ENCODE data around the gene FMNL1. TPM values are rescaled to one million over a fixed set of nuclear protein-coding genes. Genes with fewer than 3 reads are reported as not detected.
A peak's percentile ranks its signal among the peaks of the same experiment; 100 is the strongest.

The FMNL1 gene
- polyA plus RNA-seq, 2 of the 4 experiments (the other 2 are of a cell fraction), result 8.6 to 43.9 TPM

- DNase-seq (ENCODE audit: low read depth in 1 of 2, low spot score in 1 of 2), result peak in 1 of 2 experiments; percentile 73
- ATAC-seq, result peak; percentile 31 to 34
- CTCF ChIA-PET, result interaction anchor here (0.8 to 52.3 kb wide), 14 partner anchors 1 to 198 kb away, joined by 3 to 2147 read pairs (median 8); partner anchors contain the start of genes ACBD4, FMNL1, HEXIM1 and HEXIM2
- no peak overlapping the region for H3K4me3 ChIP-seq
- no peaks in the 10 kb centered on the region for H3K9me3 ChIP-seq
- POLR2A ChIA-PET, result interaction anchor here (1.0 to 2.4 kb wide), 7 partner anchors 9 to 159 kb away, joined by 3 to 37 read pairs (median 6); partner anchors contain the start of genes HEXIM1 and MAP3K14
- FAIRE-seq, result no peak
- peak overlapping the region; percentile 92 for H3K4me2 ChIP-seq
- peak overlapping the region; percentile 97 for H3K27ac ChIP-seq
- 25% methylated on average over 16 of the region's 17 CpGs for WGBS (ENCODE audit: missing lambda C conversion rate)
- peaks cover 93% of the 10 kb centered on the region for H3K4me1 ChIP-seq
- no peak for TF ChIP-seq FOSB (CRISPR knock-in tag; IDR thresholded peaks at IDR 0.05)
- peak; percentile 15 for TF ChIP-seq MAFK (IDR thresholded peaks at IDR 0.05; ENCODE audit: partially characterized antibody)
- no peak for TF ChIP-seq USF2 (IDR thresholded peaks at IDR 0.05)
- TF ChIP-seq EHF (CRISPR knock-in tag; IDR thresholded peaks at IDR 0.05), result 0 out of 2 replicates have a peak, but pooled peaks have one; percentile 11
- TF ChIP-seq PHF8 (IDR thresholded peaks at IDR 0.05; ENCODE audit: borderline replicate concordance, low read depth), result no peak
- no peak for TF ChIP-seq JUNB (IDR thresholded peaks at IDR 0.05)
- peak; percentile 28; the same call in 1 of the 2 replicates for TF ChIP-seq HOXA7 (CRISPR knock-in tag; IDR thresholded peaks at IDR 0.05)
- no peak for TF ChIP-seq EP300 (IDR thresholded peaks at IDR 0.05)
- TF ChIP-seq EHMT2 (IDR thresholded peaks at IDR 0.05; ENCODE audit: low read depth), result no peak
- TF ChIP-seq KDM1A (IDR thresholded peaks at IDR 0.05; ENCODE audit: low read depth), result no peak; the same call in 1 of the 2 replicates
- peak; percentile 35; the same call in 1 of the 2 replicates for TF ChIP-seq POLR2A (IDR thresholded peaks at IDR 0.05; ENCODE audit: low read length)
- TF ChIP-seq HDAC2 (IDR thresholded peaks at IDR 0.05), result 0 out of 2 replicates have a peak, but pooled peaks have one; percentile 2
These were observed 6.5 kb downstream of the FMNL1 start for GRCh38 chr17:45227926-45228762.

- ATAC-seq (peak; percentile 63 to 77), DNase-seq (ENCODE audit: low read depth in 1 of 2, low spot score in 1 of 2) (peak; percentile 96 to 99), FAIRE-seq (peak; percentile 90)
- Histone ChIP-seq H3K4me1 (peaks cover 85% of the 10 kb centered on the region), H3K9me3 (no peaks in the 10 kb centered on the region), H3K4me3 (peak overlapping the region; percentile 9; the same call in 1 of the 3 replicates), H3K4me2 (peak overlapping the region; percentile 92), H3K27ac (peak overlapping the region; percentile 97)
- 5% methylated on average over 19 of the region's 19 CpGs for WGBS (ENCODE audit: missing lambda C conversion rate)
- ChIA-PET CTCF (interaction anchor here (1.0 to 52.3 kb wide), 13 partner anchors 2 to 197 kb away, joined by 3 to 2147 read pairs (median 28); partner anchors contain the start of genes ACBD4, FMNL1, HEXIM1 and HEXIM2), POLR2A (interaction anchor here (0.6 to 2.4 kb wide), 11 partner anchors 10 to 158 kb away, joined by 3 to 37 read pairs (median 5); partner anchors contain the start of genes ACBD4, HEXIM1 and MAP3K14)
- no peak for TF ChIP-seq KDM5A (IDR thresholded peaks at IDR 0.05)
- TF ChIP-seq RARB (CRISPR knock-in tag; IDR thresholded peaks at IDR 0.05), result no peak
- peak; percentile 98 to 100 for TF ChIP-seq JUN (IDR thresholded peaks at IDR 0.05)
- no peak for TF ChIP-seq ELK1 (IDR thresholded peaks at IDR 0.05; ENCODE audit: low read depth, low read length)
- TF ChIP-seq BHLHE40 (IDR thresholded peaks at IDR 0.05; ENCODE audit: low read depth, low read length), result no peak
- TF ChIP-seq TP53 (CRISPR knock-in tag; IDR thresholded peaks at IDR 0.05), result 0 out of 2 replicates have a peak, but pooled peaks have one; percentile 22
- TF ChIP-seq CEBPB (IDR thresholded peaks at IDR 0.05), result peak; percentile 99 to 100
- TF ChIP-seq RAD21 (conservative IDR thresholded peaks at IDR 0.05 in 1 of 2, IDR thresholded peaks at IDR 0.05 in 1 of 2), result no peak; a peak in 3 of 5 replicates
- no peak for TF ChIP-seq RFX5 (IDR thresholded peaks at IDR 0.05)
- TF ChIP-seq ZC3H11A (IDR thresholded peaks at IDR 0.05), result no peak
- no peak for TF ChIP-seq FOSB (CRISPR knock-in tag; IDR thresholded peaks at IDR 0.05)
- TF ChIP-seq USF2 (IDR thresholded peaks at IDR 0.05), result no peak
- peak; percentile 36; the same call in 1 of the 2 replicates for TF ChIP-seq ZSCAN20 (CRISPR knock-in tag; IDR thresholded peaks at IDR 0.05)
- no peak for TF ChIP-seq PHF8 (IDR thresholded peaks at IDR 0.05; ENCODE audit: borderline replicate concordance, low read depth)
- TF ChIP-seq HES2 (IDR thresholded peaks at IDR 0.05), result peak; percentile 93
- no peak; the same call in 1 of the 2 replicates for TF ChIP-seq E2F6 (IDR thresholded peaks at IDR 0.05; ENCODE audit: borderline replicate concordance, low read depth)
- TF ChIP-seq TFCP2L1 (CRISPR knock-in tag; IDR thresholded peaks at IDR 0.05), result no peak
- TF ChIP-seq CBX8 (IDR thresholded peaks at IDR 0.05), result no peak
- TF ChIP-seq ATOH8 (CRISPR knock-in tag; IDR thresholded peaks at IDR 0.05; ENCODE audit: low read depth), result no peak
- peak; percentile 88 for TF ChIP-seq HOXB13 (CRISPR knock-in tag; IDR thresholded peaks at IDR 0.05; ENCODE audit: low read depth)
These were observed 7.3 kb downstream of the FMNL1 start for GRCh38 chr17:45228763-45229539.
